Measurements from ENCODE around the gene ALLC.

The ALLC gene

GRCh38 chr2:3729786-3730185 lies 71.8 kb downstream of the ALLC start:
- DNase-seq (ENCODE audit: low read depth) = no peak
- no peak overlapping the region for H3K4me3 ChIP-seq (ENCODE audit: control insufficient read depth, low read depth, low read length)
- TF ChIP-seq, protein P1, sequence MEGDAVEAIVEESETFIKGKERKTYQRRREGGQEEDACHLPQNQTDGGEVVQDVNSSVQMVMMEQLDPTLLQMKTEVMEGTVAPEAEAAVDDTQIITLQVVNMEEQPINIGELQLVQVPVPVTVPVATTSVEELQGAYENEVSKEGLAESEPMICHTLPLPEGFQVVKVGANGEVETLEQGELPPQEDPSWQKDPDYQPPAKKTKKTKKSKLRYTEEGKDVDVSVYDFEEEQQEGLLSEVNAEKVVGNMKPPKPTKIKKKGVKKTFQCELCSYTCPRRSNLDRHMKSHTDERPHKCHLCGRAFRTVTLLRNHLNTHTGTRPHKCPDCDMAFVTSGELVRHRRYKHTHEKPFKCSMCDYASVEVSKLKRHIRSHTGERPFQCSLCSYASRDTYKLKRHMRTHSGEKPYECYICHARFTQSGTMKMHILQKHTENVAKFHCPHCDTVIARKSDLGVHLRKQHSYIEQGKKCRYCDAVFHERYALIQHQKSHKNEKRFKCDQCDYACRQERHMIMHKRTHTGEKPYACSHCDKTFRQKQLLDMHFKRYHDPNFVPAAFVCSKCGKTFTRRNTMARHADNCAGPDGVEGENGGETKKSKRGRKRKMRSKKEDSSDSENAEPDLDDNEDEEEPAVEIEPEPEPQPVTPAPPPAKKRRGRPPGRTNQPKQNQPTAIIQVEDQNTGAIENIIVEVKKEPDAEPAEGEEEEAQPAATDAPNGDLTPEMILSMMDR (conservative IDR thresholded peaks at IDR 0.05; ENCODE audit: control insufficient read depth, insufficient read depth, low read depth, low read length) = no peak

DNA sequence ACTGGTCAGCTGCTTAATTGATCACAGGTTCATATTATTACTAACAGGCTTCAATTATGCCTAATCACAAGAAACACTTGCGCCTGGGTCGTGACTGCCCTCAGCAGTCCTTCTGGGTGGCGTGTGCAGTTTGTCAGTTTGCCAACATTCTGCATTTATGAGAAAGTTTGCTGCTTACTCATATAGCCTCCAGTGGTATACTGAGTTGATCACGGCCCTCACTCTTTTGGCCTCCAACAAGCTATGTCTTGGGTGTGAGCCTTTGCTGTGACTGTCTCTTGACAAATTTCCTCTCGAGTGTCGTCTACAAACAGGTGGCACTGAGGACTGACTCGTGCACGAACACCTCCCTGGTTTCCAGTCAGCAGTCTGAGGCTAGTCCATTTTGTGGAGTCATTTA lies 72.6 kb downstream of the ALLC start:
- DNase-seq (ENCODE audit: low read depth) = peak; percentile 14
- no peak overlapping the region for H3K4me3 ChIP-seq (ENCODE audit: control insufficient read depth, low read depth, low read length)
- TF ChIP-seq, protein P1 (conservative IDR thresholded peaks at IDR 0.05; ENCODE audit: control insufficient read depth, insufficient read depth, low read depth, low read length) = no peak

DNA sequence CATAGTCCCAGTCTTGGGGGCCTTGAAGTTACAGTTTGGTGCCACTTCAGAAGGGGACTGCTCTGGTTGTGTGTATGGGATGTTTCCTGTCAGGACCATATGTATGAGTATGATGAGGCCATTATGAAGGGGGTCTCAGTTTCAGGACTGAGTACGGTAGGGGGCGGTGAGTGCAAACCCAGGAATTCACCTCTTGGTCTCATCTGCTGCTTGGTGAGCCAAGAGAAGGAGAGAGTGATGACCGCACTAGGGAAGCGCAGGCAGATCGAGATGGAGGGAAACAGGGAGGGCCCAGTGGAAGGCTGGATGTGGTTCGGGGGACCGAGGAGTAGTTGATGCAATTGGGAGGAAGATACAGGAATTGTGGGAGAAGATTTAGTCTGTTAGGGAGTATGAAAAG lies 73.8 kb downstream of the ALLC start:
- DNase-seq (ENCODE audit: low read depth) = no peak
- H3K4me3 ChIP-seq (ENCODE audit: control insufficient read depth, low read depth, low read length) = no peak overlapping the region
- TF ChIP-seq, protein P1 (conservative IDR thresholded peaks at IDR 0.05; ENCODE audit: control insufficient read depth, insufficient read depth, low read depth, low read length) = no peak

DNA sequence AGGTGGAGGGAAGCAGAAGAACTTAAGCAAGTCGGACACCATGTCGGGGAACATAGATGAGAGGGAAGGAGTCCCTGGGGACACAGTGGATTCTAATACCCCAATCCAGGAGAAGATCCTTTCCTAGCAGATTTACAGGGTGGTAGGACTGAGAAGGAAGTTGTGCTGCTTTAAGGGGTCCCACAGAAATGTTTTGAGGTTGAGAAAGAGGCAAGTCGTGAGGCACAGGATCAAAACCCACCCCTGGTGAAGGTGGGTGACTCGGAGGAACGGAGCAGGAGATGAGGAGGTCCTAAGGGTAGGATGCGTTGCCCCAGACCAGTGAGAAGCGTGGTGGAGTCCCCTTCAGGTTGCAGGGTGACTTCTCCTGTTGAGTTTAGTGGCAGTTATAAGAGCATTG lies 78.1 kb downstream of the ALLC start:
- TF ChIP-seq, protein P1 (conservative IDR thresholded peaks at IDR 0.05; ENCODE audit: control insufficient read depth, insufficient read depth, low read depth, low read length) = no peak
- DNase-seq (ENCODE audit: low read depth) = no peak
- H3K4me3 ChIP-seq (ENCODE audit: control insufficient read depth, low read depth, low read length) = no peak overlapping the region

DNA sequence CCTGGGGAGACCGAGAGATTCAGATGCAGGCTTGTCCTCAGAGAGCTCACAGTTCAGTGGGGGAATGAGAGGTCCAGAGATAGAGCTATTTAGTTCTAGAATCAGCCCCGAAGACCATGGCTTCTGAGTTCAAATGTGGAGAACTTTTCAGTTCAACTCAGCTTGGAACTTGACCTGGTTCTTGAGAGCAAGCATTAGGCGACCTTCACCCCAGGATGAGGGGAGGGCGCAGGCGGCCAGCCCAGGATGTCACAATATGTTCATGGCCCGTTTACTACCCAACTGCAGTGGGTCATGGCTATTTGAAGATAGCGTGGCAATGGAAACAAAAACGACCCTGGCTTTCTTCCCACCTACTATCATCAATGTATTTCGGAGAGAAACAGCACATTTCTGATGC lies 79.1 kb downstream of the ALLC start:
- no peak overlapping the region for H3K4me3 ChIP-seq (ENCODE audit: control insufficient read depth, low read depth, low read length)
- TF ChIP-seq, protein P1 (conservative IDR thresholded peaks at IDR 0.05; ENCODE audit: control insufficient read depth, insufficient read depth, low read depth, low read length) = no peak
- DNase-seq (ENCODE audit: low read depth) = no peak

DNA sequence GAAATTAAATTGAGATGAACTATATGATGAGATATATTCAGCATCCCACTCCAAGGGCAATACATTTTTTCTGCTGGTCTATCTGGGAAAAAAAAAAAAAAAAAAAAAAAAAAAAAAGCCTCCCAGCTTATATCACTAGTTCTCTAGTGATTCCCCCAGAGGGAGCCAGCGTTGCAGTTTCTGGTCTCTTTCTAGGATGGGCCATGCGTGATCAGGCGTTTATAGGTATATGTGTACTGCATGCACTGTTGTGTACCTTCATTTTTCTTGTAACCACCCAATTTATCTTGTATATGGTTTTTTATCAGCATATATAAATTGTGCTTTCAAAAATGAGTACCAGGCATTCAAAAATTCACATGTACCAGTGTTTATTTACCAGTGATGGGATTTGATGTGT lies 80.5 kb downstream of the ALLC start:
- DNase-seq (ENCODE audit: low read depth) = peak; percentile 44
- TF ChIP-seq, protein P1 (conservative IDR thresholded peaks at IDR 0.05; ENCODE audit: control insufficient read depth, insufficient read depth, low read depth, low read length) = peak; percentile 50
- H3K4me3 ChIP-seq (ENCODE audit: control insufficient read depth, low read depth, low read length) = no peak overlapping the region

GRCh38 chr2:3739313-3739712 lies 81.3 kb downstream of the ALLC start:
- no peak for DNase-seq (ENCODE audit: low read depth)
- no peak overlapping the region for H3K4me3 ChIP-seq (ENCODE audit: control insufficient read depth, low read depth, low read length)
- TF ChIP-seq, protein P1 (conservative IDR thresholded peaks at IDR 0.05; ENCODE audit: control insufficient read depth, insufficient read depth, low read depth, low read length) = no peak
